ENCODE results near the gene ADGRL1. TPM values are rescaled to one million over a fixed set of nuclear protein-coding genes. Genes with fewer than 3 reads are reported as not detected.
"Not testable (repeated sequence)": the region's sequence is repeated elsewhere in the genome, so short reads cannot be mapped to it uniquely, and the experiment has no call there.

The ADGRL1 gene
- total and polyA plus RNA-seq, 2 donors (not counting 1 experiment from before 2014, with no cell fraction given) = 0.64 to 1.8 TPM

- H3K79me2 ChIP-seq (ENCODE audit: control insufficient read depth, insufficient read depth, low read length); H4K20me1 ChIP-seq (ENCODE audit: control insufficient read depth, insufficient read depth, low read length, poor library complexity, severe bottlenecking); H3K4me3 Mint-ChIP-seq; H2AFZ ChIP-seq (ENCODE audit: insufficient read depth, low read depth, low read length, poor library complexity, severe bottlenecking); H3K4me2 ChIP-seq (replicated peaks; ENCODE audit: low read depth, low read length, poor library complexity, severe bottlenecking); H3K9me3 ChIP-seq (ENCODE audit: control extremely low read depth in 1 of 3, control insufficient read depth in 2 of 3, insufficient read depth in 1 of 3, low read length in 2 of 3); DNase-seq; ATAC-seq (ENCODE audit: low read depth); H3K27me3 Mint-ChIP-seq; H3K27ac Mint-ChIP-seq; H3K9ac ChIP-seq (ENCODE audit: low read length); CTCF ChIA-PET; POLR2A ChIA-PET; intact Hi-C loops (cut with micrococcal nuclease); H3K9me3 Mint-ChIP-seq (ENCODE audit: insufficient read depth); H3K27ac ChIP-seq (ENCODE audit: low read length in 2 of 2); H3K4me3 ChIP-seq (ENCODE audit: control extremely low read depth in 1 of 5, extremely low read depth in 1 of 5, insufficient read depth in 1 of 5, low read depth in 2 of 5, low read length in 4 of 5); H3K27me3 ChIP-seq (replicated peaks in 1 of 4; ENCODE audit: control extremely low read depth in 1 of 4, control insufficient read depth in 3 of 4, insufficient read depth in 4 of 4, low read length in 3 of 4); H3K36me3 ChIP-seq (replicated peaks in 1 of 2; ENCODE audit: control extremely low read depth in 1 of 2, control insufficient read depth in 1 of 2, extremely low read depth in 1 of 2, insufficient read depth in 2 of 2, low read length in 1 of 2): not testable (repeated sequence)
- H3K4me1 Mint-ChIP-seq = peaks cover 12% of the 10 kb centered on the region
- no CpG with 5 or more reads among the region's 2 CpGs for WGBS (ENCODE audit: insufficient coverage)
- H3K4me1 ChIP-seq (ENCODE audit: control insufficient read depth in 2 of 2, insufficient read depth in 2 of 2, low read length in 2 of 2) = peaks cover 0 to 21% of the 10 kb centered on the region in 2 donors
Observed at GRCh38 chr19:14252136-14252535, 46.2 kb upstream of the ADGRL1 start.

- peaks cover 14% of the 10 kb centered on the region for H3K4me1 Mint-ChIP-seq
- H3K27me3 Mint-ChIP-seq = no peaks in the 10 kb centered on the region
- Histone ChIP-seq H2AFZ (ENCODE audit: insufficient read depth, low read depth, low read length, poor library complexity, severe bottlenecking) (no peak overlapping the region), H3K9me3 (ENCODE audit: control extremely low read depth in 1 of 3, control insufficient read depth in 2 of 3, insufficient read depth in 1 of 3, low read length in 2 of 3) (no peaks in the 10 kb centered on the region), H4K20me1 (ENCODE audit: control insufficient read depth, insufficient read depth, low read length, poor library complexity, severe bottlenecking) (no peaks in the 10 kb centered on the region), H3K4me2 (replicated peaks; ENCODE audit: low read depth, low read length, poor library complexity, severe bottlenecking) (no peak overlapping the region), H3K9ac (ENCODE audit: low read length) (no peak overlapping the region), H3K36me3 (replicated peaks in 1 of 2; ENCODE audit: control extremely low read depth in 1 of 2, control insufficient read depth in 1 of 2, extremely low read depth in 1 of 2, insufficient read depth in 2 of 2, low read length in 1 of 2) (no peaks in the 10 kb centered on the region), H3K79me2 (ENCODE audit: control insufficient read depth, insufficient read depth, low read length) (no peaks in the 10 kb centered on the region), H3K4me3 (ENCODE audit: control extremely low read depth in 1 of 5, extremely low read depth in 1 of 5, insufficient read depth in 1 of 5, low read depth in 2 of 5, low read length in 4 of 5) (no peak overlapping the region), H3K27me3 (replicated peaks in 1 of 4; ENCODE audit: control extremely low read depth in 1 of 4, control insufficient read depth in 3 of 4, insufficient read depth in 4 of 4, low read length in 3 of 4) (no peaks in the 10 kb centered on the region), H3K4me1 (ENCODE audit: control insufficient read depth in 2 of 2, insufficient read depth in 2 of 2, low read length in 2 of 2) (peaks cover 0 to 21% of the 10 kb centered on the region in 2 donors), H3K27ac (ENCODE audit: low read length in 2 of 2) (no peak overlapping the region)
- ATAC-seq (ENCODE audit: low read depth) = no peak
- DNase-seq = no peak
- no peak overlapping the region for H3K27ac Mint-ChIP-seq
- H3K4me3 Mint-ChIP-seq = peak overlapping the region; percentile 74
- POLR2A ChIA-PET = no interaction called here
- WGBS (ENCODE audit: insufficient coverage) = 98% methylated on average over 3 of the region's 5 CpGs
- H3K9me3 Mint-ChIP-seq (ENCODE audit: insufficient read depth) = no peaks in the 10 kb centered on the region
- TF ChIP-seq EZH2 (IDR thresholded peaks at IDR 0.05; ENCODE audit: borderline replicate concordance, insufficient read depth, low read depth, low read length, poor library complexity, severe bottlenecking) = no peak
- TF ChIP-seq, protein P1, sequence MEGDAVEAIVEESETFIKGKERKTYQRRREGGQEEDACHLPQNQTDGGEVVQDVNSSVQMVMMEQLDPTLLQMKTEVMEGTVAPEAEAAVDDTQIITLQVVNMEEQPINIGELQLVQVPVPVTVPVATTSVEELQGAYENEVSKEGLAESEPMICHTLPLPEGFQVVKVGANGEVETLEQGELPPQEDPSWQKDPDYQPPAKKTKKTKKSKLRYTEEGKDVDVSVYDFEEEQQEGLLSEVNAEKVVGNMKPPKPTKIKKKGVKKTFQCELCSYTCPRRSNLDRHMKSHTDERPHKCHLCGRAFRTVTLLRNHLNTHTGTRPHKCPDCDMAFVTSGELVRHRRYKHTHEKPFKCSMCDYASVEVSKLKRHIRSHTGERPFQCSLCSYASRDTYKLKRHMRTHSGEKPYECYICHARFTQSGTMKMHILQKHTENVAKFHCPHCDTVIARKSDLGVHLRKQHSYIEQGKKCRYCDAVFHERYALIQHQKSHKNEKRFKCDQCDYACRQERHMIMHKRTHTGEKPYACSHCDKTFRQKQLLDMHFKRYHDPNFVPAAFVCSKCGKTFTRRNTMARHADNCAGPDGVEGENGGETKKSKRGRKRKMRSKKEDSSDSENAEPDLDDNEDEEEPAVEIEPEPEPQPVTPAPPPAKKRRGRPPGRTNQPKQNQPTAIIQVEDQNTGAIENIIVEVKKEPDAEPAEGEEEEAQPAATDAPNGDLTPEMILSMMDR (IDR thresholded peaks at IDR 0.05) = no peak
- intact Hi-C loops (cut with micrococcal nuclease) = no loop called here
- CTCF ChIA-PET = no interaction called here
Observed at GRCh38 chr19:14250870-14251269, 44.9 kb upstream of the ADGRL1 start.

GRCh38 chr19:14250315-14250714 is 44.3 kb upstream of the ADGRL1 start:
- intact Hi-C loops (cut with micrococcal nuclease); H3K27me3 Mint-ChIP-seq; H3K9me3 Mint-ChIP-seq (ENCODE audit: insufficient read depth); H3K79me2 ChIP-seq (ENCODE audit: control insufficient read depth, insufficient read depth, low read length); H3K9me3 ChIP-seq (ENCODE audit: control extremely low read depth in 1 of 3, control insufficient read depth in 2 of 3, insufficient read depth in 1 of 3, low read length in 2 of 3); H4K20me1 ChIP-seq (ENCODE audit: control insufficient read depth, insufficient read depth, low read length, poor library complexity, severe bottlenecking); H3K27ac ChIP-seq (ENCODE audit: low read length in 2 of 2); H2AFZ ChIP-seq (ENCODE audit: insufficient read depth, low read depth, low read length, poor library complexity, severe bottlenecking); H3K4me2 ChIP-seq (replicated peaks; ENCODE audit: low read depth, low read length, poor library complexity, severe bottlenecking); H3K36me3 ChIP-seq (replicated peaks in 1 of 2; ENCODE audit: control extremely low read depth in 1 of 2, control insufficient read depth in 1 of 2, extremely low read depth in 1 of 2, insufficient read depth in 2 of 2, low read length in 1 of 2); ATAC-seq (ENCODE audit: low read depth); CTCF ChIA-PET; H3K4me3 ChIP-seq (ENCODE audit: control extremely low read depth in 1 of 5, extremely low read depth in 1 of 5, insufficient read depth in 1 of 5, low read depth in 2 of 5, low read length in 4 of 5); H3K27me3 ChIP-seq (replicated peaks in 1 of 4; ENCODE audit: control extremely low read depth in 1 of 4, control insufficient read depth in 3 of 4, insufficient read depth in 4 of 4, low read length in 3 of 4); H3K27ac Mint-ChIP-seq; H3K9ac ChIP-seq (ENCODE audit: low read length); POLR2A ChIA-PET; DNase-seq: not testable (repeated sequence)
- WGBS (ENCODE audit: insufficient coverage) = 94% methylated on average over 6 of the region's 10 CpGs
- peak overlapping the region; percentile 74 for H3K4me3 Mint-ChIP-seq
- H3K4me1 ChIP-seq (ENCODE audit: control insufficient read depth in 2 of 2, insufficient read depth in 2 of 2, low read length in 2 of 2) = peaks cover 0 to 21% of the 10 kb centered on the region in 2 donors
- H3K4me1 Mint-ChIP-seq = peaks cover 14% of the 10 kb centered on the region

Measured in B cell (primary cell).